Measurements from ENCODE around the gene KRT78. TPM values are rescaled to one million over a fixed set of nuclear protein-coding genes. Genes with fewer than 3 reads are reported as not detected.

Gene KRT78
- polyA plus RNA-seq, 2 donors, result 633 to 1,998 TPM

GRCh38 chr12:52819731-52820510 lies 28.9 kb downstream of the KRT78 start:
- Histone ChIP-seq H3K36me3 (ENCODE audit: control insufficient read depth in 2 of 2, insufficient read depth in 2 of 2, low read length in 1 of 2) (no peaks in the 10 kb centered on the region), H3K27ac (ENCODE audit: low read depth in 2 of 2, low read length in 1 of 2) (peak overlapping the region in 1 of 2 donors; percentile 43), H3K4me1 (ENCODE audit: control insufficient read depth in 2 of 2, insufficient read depth in 2 of 2, low read length in 1 of 2) (peaks cover 5 to 21% of the 10 kb centered on the region in 2 donors), H3K27me3 (ENCODE audit: control insufficient read depth in 1 of 2, insufficient read depth in 2 of 2, low read length in 2 of 2) (no peaks in the 10 kb centered on the region), H3K9me3 (ENCODE audit: control insufficient read depth in 2 of 2, insufficient read depth in 1 of 2, low read depth in 1 of 2, low read length in 1 of 2) (no peaks in the 10 kb centered on the region), H3K4me3 (ENCODE audit: low read depth in 1 of 2, low read length in 2 of 2) (no peak overlapping the region)
- 68 to 73% methylated on average over 7 of the region's 7 CpGs for WGBS, 2 donors

DNA sequence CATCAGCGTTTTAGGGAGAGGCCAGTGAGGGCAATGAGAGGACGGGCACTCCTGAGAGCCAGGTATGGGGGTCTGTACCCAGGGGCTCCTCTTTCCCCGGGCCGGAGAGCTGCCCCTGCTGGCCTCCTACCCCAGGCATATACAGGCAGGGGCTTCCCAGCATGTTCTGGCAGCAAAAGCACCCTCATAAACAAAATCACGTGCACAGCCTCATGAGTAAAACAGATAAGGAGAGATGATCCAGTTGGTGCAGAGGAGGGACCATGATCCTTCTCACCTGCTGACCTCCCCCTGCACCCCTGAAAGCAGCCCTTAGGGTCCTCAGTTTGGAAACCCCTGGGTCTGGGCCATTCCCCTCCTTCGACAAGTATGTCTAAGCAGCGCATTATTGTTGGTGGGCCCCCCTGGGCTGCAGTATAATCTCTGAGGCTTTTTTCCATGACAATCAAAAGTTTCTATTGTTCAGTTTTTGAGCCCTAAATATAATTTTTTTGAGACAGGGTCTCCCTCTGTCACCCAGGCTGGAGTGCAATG lies 29.8 kb downstream of the KRT78 start:
- H3K36me3 ChIP-seq (ENCODE audit: control insufficient read depth in 2 of 2, insufficient read depth in 2 of 2, low read length in 1 of 2), result no peaks in the 10 kb centered on the region
- H3K9me3 ChIP-seq (ENCODE audit: control insufficient read depth in 2 of 2, insufficient read depth in 1 of 2, low read depth in 1 of 2, low read length in 1 of 2), result no peaks in the 10 kb centered on the region
- no peaks in the 10 kb centered on the region for H3K27me3 ChIP-seq (ENCODE audit: control insufficient read depth in 1 of 2, insufficient read depth in 2 of 2, low read length in 2 of 2)
- H3K27ac ChIP-seq (ENCODE audit: low read depth in 2 of 2, low read length in 1 of 2), result peak overlapping the region; percentile 41 to 47
- WGBS, 2 donors, result 51% methylated on average over 7 of the region's 7 CpGs
- H3K4me1 ChIP-seq (ENCODE audit: control insufficient read depth in 2 of 2, insufficient read depth in 2 of 2, low read length in 1 of 2), result peaks cover 5 to 24% of the 10 kb centered on the region in 2 donors
- H3K4me3 ChIP-seq (ENCODE audit: low read depth in 1 of 2, low read length in 2 of 2), result no peak overlapping the region

DNA sequence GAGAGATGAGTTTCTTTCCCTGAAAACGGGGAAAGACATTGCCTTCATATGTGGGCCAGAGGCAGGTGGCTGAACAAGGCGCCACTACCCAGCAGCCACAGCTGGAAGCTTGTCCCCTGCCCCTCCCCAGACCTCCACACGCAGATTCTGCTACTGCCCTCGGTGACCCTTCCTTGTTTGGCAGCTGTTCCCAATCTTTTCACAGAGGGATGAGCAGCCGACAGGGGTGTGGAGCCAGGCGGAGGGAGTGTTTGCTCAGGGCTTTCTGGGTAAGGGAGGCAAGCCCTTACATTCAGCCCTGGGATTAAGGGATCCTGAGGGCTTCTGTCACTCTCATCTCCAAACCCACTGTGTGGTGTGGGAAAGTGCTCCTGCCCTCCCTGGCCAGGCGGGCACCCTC lies 30.4 kb downstream of the KRT78 start:
- Histone ChIP-seq H3K27me3 (ENCODE audit: control insufficient read depth in 1 of 2, insufficient read depth in 2 of 2, low read length in 2 of 2) (no peaks in the 10 kb centered on the region), H3K9me3 (ENCODE audit: control insufficient read depth in 2 of 2, insufficient read depth in 1 of 2, low read depth in 1 of 2, low read length in 1 of 2) (no peaks in the 10 kb centered on the region), H3K4me3 (ENCODE audit: low read depth in 1 of 2, low read length in 2 of 2) (no peak overlapping the region), H3K27ac (ENCODE audit: low read depth in 2 of 2, low read length in 1 of 2) (peak overlapping the region; percentile 41 to 47), H3K4me1 (ENCODE audit: control insufficient read depth in 2 of 2, insufficient read depth in 2 of 2, low read length in 1 of 2) (peaks cover 5 to 24% of the 10 kb centered on the region in 2 donors), H3K36me3 (ENCODE audit: control insufficient read depth in 2 of 2, insufficient read depth in 2 of 2, low read length in 1 of 2) (no peaks in the 10 kb centered on the region)
- 25 to 30% methylated on average over 7 of the region's 7 CpGs for WGBS, 2 donors

GRCh38 chr12:52817699-52818238 lies 31.0 kb downstream of the KRT78 start:
- Histone ChIP-seq H3K4me1 (ENCODE audit: control insufficient read depth in 2 of 2, insufficient read depth in 2 of 2, low read length in 1 of 2) (peaks cover 5 to 24% of the 10 kb centered on the region in 2 donors), H3K36me3 (ENCODE audit: control insufficient read depth in 2 of 2, insufficient read depth in 2 of 2, low read length in 1 of 2) (no peaks in the 10 kb centered on the region), H3K27me3 (ENCODE audit: control insufficient read depth in 1 of 2, insufficient read depth in 2 of 2, low read length in 2 of 2) (no peaks in the 10 kb centered on the region), H3K9me3 (ENCODE audit: control insufficient read depth in 2 of 2, insufficient read depth in 1 of 2, low read depth in 1 of 2, low read length in 1 of 2) (no peaks in the 10 kb centered on the region), H3K4me3 (ENCODE audit: low read depth in 1 of 2, low read length in 2 of 2) (no peak overlapping the region), H3K27ac (ENCODE audit: low read depth in 2 of 2, low read length in 1 of 2) (no peak overlapping the region)
- 68 to 77% methylated on average over 2 of the region's 2 CpGs for WGBS, 2 donors

DNA sequence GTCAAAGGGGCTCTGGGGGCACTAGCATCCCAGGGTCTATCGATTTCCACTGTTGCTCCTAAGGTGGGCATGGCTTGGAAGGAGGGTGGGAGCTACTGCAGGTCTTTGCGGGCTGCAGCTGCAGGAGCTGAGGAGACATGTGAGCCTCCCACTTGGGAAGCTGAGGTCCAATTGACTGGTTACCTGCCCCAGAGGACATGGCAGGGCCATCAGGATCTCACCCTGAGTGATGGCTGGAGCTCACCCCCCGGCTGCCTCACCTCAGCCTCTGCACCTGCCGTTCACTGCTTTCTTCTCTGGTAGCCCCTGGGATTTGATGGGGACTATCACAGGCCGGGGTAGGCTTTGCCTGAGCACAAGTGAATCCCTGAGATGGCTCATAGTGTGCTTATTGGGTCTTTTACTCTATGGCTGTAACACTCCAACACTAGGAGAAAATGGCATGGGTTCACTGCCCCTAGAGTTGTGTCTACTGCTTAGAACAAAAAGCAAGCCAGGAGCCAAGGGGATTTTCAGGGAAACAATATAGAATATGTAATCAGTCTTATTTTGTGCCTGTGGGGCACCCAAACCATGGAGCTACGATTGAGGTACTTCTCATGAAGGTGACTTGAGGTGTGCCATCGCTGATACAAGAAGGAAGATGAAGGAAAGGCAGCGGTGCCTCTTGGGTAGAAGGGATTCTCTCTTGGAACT lies 31.6 kb downstream of the KRT78 start:
- no peaks in the 10 kb centered on the region for H3K27me3 ChIP-seq (ENCODE audit: control insufficient read depth in 1 of 2, insufficient read depth in 2 of 2, low read length in 2 of 2)

DNA sequence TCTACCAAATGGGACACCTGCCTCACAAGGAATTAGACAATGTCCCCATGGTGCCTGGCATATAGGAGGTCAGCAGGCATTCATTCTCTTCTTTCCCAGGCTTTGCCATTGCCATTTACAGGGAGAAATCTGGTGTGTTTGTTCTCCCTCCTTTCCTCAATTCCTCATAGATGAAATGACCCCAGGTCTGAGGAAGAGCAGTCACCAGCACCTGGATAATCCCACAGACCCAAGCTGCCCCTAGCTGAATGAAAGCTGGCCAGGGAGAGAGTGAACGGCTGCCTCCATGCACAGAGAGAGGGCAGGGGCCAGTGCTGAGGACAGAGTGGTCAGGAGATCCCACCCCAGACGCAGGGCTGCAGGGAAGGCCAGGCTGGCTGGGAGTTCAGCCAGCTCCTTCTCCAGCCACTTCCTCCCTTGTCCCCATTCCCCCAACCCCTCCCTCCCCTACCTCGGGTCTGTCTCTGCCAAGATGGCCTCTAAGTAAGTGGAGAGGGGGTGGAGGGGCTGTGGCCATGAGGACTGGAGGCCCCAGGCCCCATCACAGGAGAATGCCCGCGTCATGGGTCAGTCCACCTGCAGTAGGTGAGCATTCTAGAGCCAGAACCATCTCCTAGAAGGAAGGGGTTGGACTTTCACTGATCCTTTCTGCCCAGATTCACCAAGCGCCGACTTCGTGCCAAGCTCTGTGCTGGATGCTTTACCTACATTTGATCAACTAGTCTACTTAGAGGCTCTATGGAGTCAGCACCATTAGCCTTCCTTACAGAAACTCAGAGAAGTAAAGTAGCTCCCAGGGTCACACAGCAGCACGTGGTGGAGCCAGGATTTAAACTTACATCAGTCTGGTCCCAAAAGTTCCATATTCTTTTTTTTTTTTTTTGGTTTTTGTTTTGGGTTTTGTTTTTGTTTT lies 32.9 kb downstream of the KRT78 start:
- WGBS, 2 donors, result 73 to 83% methylated on average over 9 of the region's 9 CpGs
- H3K4me3 ChIP-seq (ENCODE audit: low read depth in 1 of 2, low read length in 2 of 2), result no peak overlapping the region
- H3K36me3 ChIP-seq (ENCODE audit: control insufficient read depth in 2 of 2, insufficient read depth in 2 of 2, low read length in 1 of 2), result no peaks in the 10 kb centered on the region
- H3K27me3 ChIP-seq (ENCODE audit: control insufficient read depth in 1 of 2, insufficient read depth in 2 of 2, low read length in 2 of 2), result no peaks in the 10 kb centered on the region
- no peaks in the 10 kb centered on the region for H3K9me3 ChIP-seq (ENCODE audit: control insufficient read depth in 2 of 2, insufficient read depth in 1 of 2, low read depth in 1 of 2, low read length in 1 of 2)
- H3K4me1 ChIP-seq (ENCODE audit: control insufficient read depth in 2 of 2, insufficient read depth in 2 of 2, low read length in 1 of 2), result peaks cover 2 to 13% of the 10 kb centered on the region in 2 donors
- no peak overlapping the region for H3K27ac ChIP-seq (ENCODE audit: low read depth in 2 of 2, low read length in 1 of 2)

More for the DNA sequence above, 31.6 kb downstream of the KRT78 start:
- 83 to 85% methylated on average over 8 of the region's 8 CpGs for WGBS, 2 donors
- H3K4me3 ChIP-seq (ENCODE audit: low read depth in 1 of 2, low read length in 2 of 2), result no peak overlapping the region
- H3K9me3 ChIP-seq (ENCODE audit: control insufficient read depth in 2 of 2, insufficient read depth in 1 of 2, low read depth in 1 of 2, low read length in 1 of 2), result no peaks in the 10 kb centered on the region
- H3K36me3 ChIP-seq (ENCODE audit: control insufficient read depth in 2 of 2, insufficient read depth in 2 of 2, low read length in 1 of 2), result no peaks in the 10 kb centered on the region
- peaks cover 5 to 20% of the 10 kb centered on the region in 2 donors for H3K4me1 ChIP-seq (ENCODE audit: control insufficient read depth in 2 of 2, insufficient read depth in 2 of 2, low read length in 1 of 2)
- no peak overlapping the region for H3K27ac ChIP-seq (ENCODE audit: low read depth in 2 of 2, low read length in 1 of 2)

- no peaks in the 10 kb centered on the region for H3K36me3 ChIP-seq (ENCODE audit: control insufficient read depth in 2 of 2, insufficient read depth in 2 of 2, low read length in 1 of 2)
- whole genome bisulfite sequencing, 2 donors, result 87 to 95% methylated on average over 4 of the region's 4 CpGs
- H3K4me1 ChIP-seq (ENCODE audit: control insufficient read depth in 2 of 2, insufficient read depth in 2 of 2, low read length in 1 of 2), result peaks cover 2 to 7% of the 10 kb centered on the region in 2 donors
- H3K27me3 ChIP-seq (ENCODE audit: control insufficient read depth in 1 of 2, insufficient read depth in 2 of 2, low read length in 2 of 2), result no peaks in the 10 kb centered on the region
- H3K4me3 ChIP-seq (ENCODE audit: low read depth in 1 of 2, low read length in 2 of 2), result no peak overlapping the region
- no peak overlapping the region for H3K27ac ChIP-seq (ENCODE audit: low read depth in 2 of 2, low read length in 1 of 2)
- no peaks in the 10 kb centered on the region for H3K9me3 ChIP-seq (ENCODE audit: control insufficient read depth in 2 of 2, insufficient read depth in 1 of 2, low read depth in 1 of 2, low read length in 1 of 2)
These were observed 33.6 kb downstream of the KRT78 start for GRCh38 chr12:52815161-52815560.

GRCh38 chr12:52814710-52815155 lies 34.1 kb downstream of the KRT78 start:
- WGBS, 2 donors, result 69 to 81% methylated on average over 4 of the region's 4 CpGs
- Histone ChIP-seq H3K4me1 (ENCODE audit: control insufficient read depth in 2 of 2, insufficient read depth in 2 of 2, low read length in 1 of 2) (peaks cover 2 to 4% of the 10 kb centered on the region in 2 donors), H3K9me3 (ENCODE audit: control insufficient read depth in 2 of 2, insufficient read depth in 1 of 2, low read depth in 1 of 2, low read length in 1 of 2) (no peaks in the 10 kb centered on the region), H3K4me3 (ENCODE audit: low read depth in 1 of 2, low read length in 2 of 2) (no peak overlapping the region), H3K27me3 (ENCODE audit: control insufficient read depth in 1 of 2, insufficient read depth in 2 of 2, low read length in 2 of 2) (no peaks in the 10 kb centered on the region), H3K27ac (ENCODE audit: low read depth in 2 of 2, low read length in 1 of 2) (peak overlapping the region; percentile 43 to 56), H3K36me3 (ENCODE audit: control insufficient read depth in 2 of 2, insufficient read depth in 2 of 2, low read length in 1 of 2) (no peaks in the 10 kb centered on the region)

Measured in esophagus (tissue), 2 donors.